H1 (cell line): ENCODE data around the gene USPL1. TPM values are rescaled to one million over a fixed set of nuclear protein-coding genes. Genes with fewer than 3 reads are reported as not detected.

Experiments
- CTCF ChIA-PET: fragments of 300-600 bp; sonication (Branson Sonifier 250); formaldehyde crosslinking; loops from one replicate; lab custom pipeline; 2021; ENCODE audit not compliant: partially characterized antibody; lab: Charles Lee
- POLR2A ChIA-PET: fragments of 300-600 bp; sonication (Branson Sonifier 250); formaldehyde crosslinking; loops from one replicate; lab custom pipeline; 2021; ENCODE audit warnings: inconsistent platforms; ENCODE audit not compliant: partially characterized antibody; lab: Charles Lee
- DNase-seq, 2 experiments: peaks; one replicate each; pipeline versions ENCODE4 v3.0.0 to v3.0.0-alpha.2; 2010 to 2022; ENCODE audit warnings: low spot score in 2 of 2, low read depth in 1 of 2, mixed read lengths in 1 of 2
- FAIRE-seq: peaks from 2 replicates; lab custom pipeline; 2011; peaks lifted over from hg19 to GRCh38; lab: Jason Lieb, UNC
- H2AFZ ChIP-seq: 2 replicates; pipeline ENCODE4 v1.8.1; 2012; ENCODE audit warnings: low read length, inconsistent platforms
- H2AK5ac ChIP-seq: 2 replicates; pipeline ENCODE4 v1.6.1; 2013; ENCODE audit warnings: low read depth, low read length
- H2BK120ac ChIP-seq: replicated peaks from 2 replicates; pipeline ENCODE3; 2013; ENCODE audit warnings: low read depth, low read length, inconsistent platforms
- H2BK12ac ChIP-seq: 2 replicates; pipeline ENCODE4 v1.6.1; 2013; ENCODE audit warnings: low read depth, low read length
- H2BK15ac ChIP-seq: 2 replicates; pipeline ENCODE4 v1.6.1; 2013; ENCODE audit warnings: low read length
- H2BK20ac ChIP-seq: 2 replicates; pipeline ENCODE4 v1.6.1; 2013; ENCODE audit warnings: low read length
- H2BK5ac ChIP-seq: 2 replicates; pipeline ENCODE4 v1.6.1; 2013; ENCODE audit warnings: low read depth, low read length
- H3K14ac ChIP-seq: 2 replicates; pipeline ENCODE4 v1.6.1; 2013; ENCODE audit warnings: inconsistent platforms; ENCODE audit not compliant: insufficient read length
- H3K18ac ChIP-seq: 2 replicates; pipeline ENCODE4 v1.6.1; 2013; ENCODE audit warnings: low read length; ENCODE audit errors: extremely low read depth
- H3K23ac ChIP-seq: 2 replicates; pipeline ENCODE4 v1.6.1; 2013; ENCODE audit warnings: inconsistent platforms; ENCODE audit not compliant: insufficient read length
- H3K23me2 ChIP-seq: 2 replicates; pipeline ENCODE4 v1.6.1; 2013; ENCODE audit warnings: low read depth, low read length
- H3K27ac ChIP-seq: 2 replicates; pipeline ENCODE4 v1.6.1; 2011; ENCODE audit warnings: low read depth, low read length, inconsistent platforms
- H3K27me3 ChIP-seq, 4 experiments: replicated peaks in 1 of 4; 1 replicate in 1 of 4; 2 replicates in 3 of 4; pipeline versions ENCODE4 v1.6.1 to v1.8.1; 2011 to 2013; ENCODE audit warnings: low read length in 3 of 4, mild to moderate bottlenecking in 3 of 4, inconsistent platforms in 2 of 4, mixed read lengths in 2 of 4, moderate library complexity in 1 of 4; ENCODE audit not compliant: control insufficient read depth in 3 of 4, insufficient read depth in 3 of 4; ENCODE audit errors: extremely low read depth in 1 of 4
- H3K36me3 ChIP-seq, 4 experiments: 2 replicates each; pipeline versions ENCODE4 v1.6.1 to v1.8.1; 2011 to 2013; ENCODE audit warnings: mild to moderate bottlenecking in 4 of 4, low read length in 3 of 4, moderate library complexity in 2 of 4, control low read depth in 1 of 4, inconsistent platforms in 1 of 4; ENCODE audit not compliant: insufficient read depth in 4 of 4, control insufficient read depth in 2 of 4
- H3K4ac ChIP-seq: replicated peaks from 2 replicates; pipeline ENCODE3; 2013; ENCODE audit warnings: low read length, low read depth, mixed read lengths, inconsistent platforms; ENCODE audit not compliant: insufficient read length
- H3K4me1 ChIP-seq, 4 experiments: replicated peaks in 1 of 4; 1 replicate in 1 of 4; 2 replicates in 3 of 4; pipeline versions ENCODE4 v1.6.1 to v1.8.1; 2011 to 2013; ENCODE audit warnings: low read length in 3 of 4, inconsistent platforms in 2 of 4, mixed read lengths in 1 of 4; ENCODE audit not compliant: insufficient read depth in 4 of 4, control insufficient read depth in 3 of 4
- H3K4me2 ChIP-seq, 2 experiments: 2 replicates each; pipeline versions ENCODE4 v1.6.1 to v1.8.1; 2011 to 2013; ENCODE audit warnings: low read depth in 2 of 2, low read length in 2 of 2, control low read depth in 1 of 2, inconsistent platforms in 1 of 2, mild to moderate bottlenecking in 1 of 2; ENCODE audit not compliant: insufficient read depth in 1 of 2
- H3K4me3 ChIP-seq, 4 experiments: fragments of 200-600, 300-600 bp in 1 of 4; sonication (generic), shearing (Covaris generic), sonication (Bioruptor Twin) in 1 of 4; 2 replicates each; pipeline versions ENCODE4 v1.5.1 to v1.8.1; 2011 to 2016; ENCODE audit warnings: low read length in 4 of 4, low read depth in 3 of 4, control low read depth in 2 of 4, inconsistent platforms in 2 of 4, mild to moderate bottlenecking in 2 of 4, mixed read lengths in 1 of 4, moderate library complexity in 1 of 4; ENCODE audit not compliant: insufficient read depth in 2 of 4; ENCODE audit errors: extremely low read depth in 1 of 4
- H3K56ac ChIP-seq: replicated peaks from 2 replicates; pipeline ENCODE3; 2013; ENCODE audit warnings: low read depth, mild to moderate bottlenecking, mixed read lengths, low read length, inconsistent platforms; ENCODE audit not compliant: insufficient read length
- H3K79me1 ChIP-seq: 2 replicates; pipeline ENCODE4 v1.6.1; 2013; ENCODE audit warnings: low read depth, low read length, control low read depth
- H3K79me2 ChIP-seq, 2 experiments: 2 replicates each; pipeline versions ENCODE4 v1.6.1 to v1.8.1; 2012 to 2013; ENCODE audit warnings: low read length in 2 of 2, mild to moderate bottlenecking in 2 of 2, inconsistent platforms in 1 of 2; ENCODE audit not compliant: insufficient read depth in 2 of 2, control insufficient read depth in 1 of 2
- H3K9ac ChIP-seq, 4 experiments: replicated peaks in 1 of 4; 1 replicate in 1 of 4; 2 replicates in 3 of 4; pipeline versions ENCODE4 v1.6.1 to v1.8.1; 2011 to 2013; ENCODE audit warnings: low read depth in 3 of 4, low read length in 3 of 4, control low read depth in 2 of 4, mild to moderate bottlenecking in 2 of 4, moderate library complexity in 2 of 4, inconsistent platforms in 1 of 4; ENCODE audit errors: extremely low read depth in 1 of 4
- H3K9me3 ChIP-seq, 2 experiments: 2 replicates each; pipeline versions ENCODE4 v1.6.1 to v1.8.1; 2012 to 2013; ENCODE audit warnings: mild to moderate bottlenecking in 2 of 2, moderate library complexity in 2 of 2, control low read depth in 1 of 2, inconsistent platforms in 1 of 2, low read depth in 1 of 2, low read length in 1 of 2, mixed read lengths in 1 of 2; ENCODE audit not compliant: insufficient read depth in 2 of 2
- H4K20me1 ChIP-seq, 2 experiments: replicated peaks in 1 of 2; 2 replicates each; pipeline versions ENCODE3 to v1.8.1; 2011 to 2013; ENCODE audit warnings: inconsistent platforms in 2 of 2, low read length in 2 of 2, mild to moderate bottlenecking in 1 of 2; ENCODE audit not compliant: insufficient read depth in 2 of 2, control insufficient read depth in 1 of 2
- H4K5ac ChIP-seq: 2 replicates; pipeline ENCODE4 v1.6.1; 2013; ENCODE audit warnings: low read length, low read depth, mixed read lengths, inconsistent platforms; ENCODE audit not compliant: insufficient read length
- H4K8ac ChIP-seq: 2 replicates; pipeline ENCODE4 v1.8.0; 2013; ENCODE audit warnings: mild to moderate bottlenecking, moderate library complexity, low read length, inconsistent platforms; ENCODE audit not compliant: insufficient read depth; ENCODE audit errors: extremely low read depth
- H4K91ac ChIP-seq: replicated peaks from 2 replicates; pipeline ENCODE3; 2013; ENCODE audit warnings: low read length, mixed read lengths, inconsistent platforms; ENCODE audit not compliant: insufficient read length
- BACH1 ChIP-seq: IDR thresholded peaks from 2 replicates; pipeline ENCODE4 v1.6.1; 2012; ENCODE audit warnings: low read length, improper control_type of control experiment
- FOSL1 ChIP-seq: IDR thresholded peaks from 2 replicates; pipeline ENCODE4 v1.6.1; 2011; ENCODE audit warnings: mild to moderate bottlenecking, low read depth, low read length, moderate library complexity; ENCODE audit not compliant: insufficient read depth
- TCF12 ChIP-seq: IDR thresholded peaks from 2 replicates; pipeline ENCODE4 v1.6.1; 2011; ENCODE audit warnings: low read depth, mild to moderate bottlenecking, low read length
- WGBS, 2 experiments: shearing (Covaris generic) in 1 of 2; methylation state at CpG; one replicate each; pipeline versions ENCODE4 v1.1.6 to v1.1.7; 2013 to 2015; ENCODE audit warnings: low lambda C conversion rate in 2 of 2, mixed read lengths in 2 of 2, inconsistent platforms in 1 of 2, low coverage in 1 of 2, missing lambda C conversion rate in 1 of 2; ENCODE audit not compliant: insufficient replicate concordance in 2 of 2, insufficient coverage in 1 of 2, insufficient read length in 1 of 2; ENCODE audit errors: extremely low coverage in 1 of 2, missing lambda C conversion rate in 1 of 2; 5-methylcytosine and 5-hydroxymethylcytosine counted together
- polyA plus RNA-seq, 7 experiments: library from polyadenylated mRNA; depleted of rRNA in 3 of 7; stranded (reverse) in 5 of 7; unstranded in 2 of 7; fragments of >200 nt in 5 of 7; fragments of 200-250 nt in 2 of 7; gene quantifications; 1 replicate in 5 of 7; 2 replicates in 1 of 7; 4 replicates in 1 of 7; pipeline versions ENCODE4 v1.2.1 to v1.2.3, GENCODE V29; 2011 to 2013; ENCODE audit warnings: missing spikeins in 2 of 7, mixed read lengths in 2 of 7
- total RNA-seq: library from RNA; stranded (reverse); fragmentation: NEBNext Ultra II Directional; extraction: Animal tissue kit (Norgen Biotek cat#: 25700); gene quantifications from 2 replicates; pipeline ENCODE4 v1.2.1, GENCODE V29; 2021

The USPL1 gene
- total and polyA plus RNA-seq, 2 of the 8 experiments (the other 6 are each of a cell fraction or from before 2014, with no cell fraction given) = 6.3 to 17.1 TPM

GRCh38 chr13:30704596-30704995, 86.9 kb downstream of the USPL1 start:
- Histone ChIP-seq H3K4me2 (no peak overlapping the region), H2BK5ac (no peak overlapping the region), H3K9ac (no peak overlapping the region), H3K79me2 (no peaks in the 10 kb centered on the region), H3K27ac (no peak overlapping the region), H3K4me1 (no peaks in the 10 kb centered on the region), H3K23ac (no peak overlapping the region), H3K9me3 (no peaks in the 10 kb centered on the region), H2AFZ (no peak overlapping the region), H3K4ac (no peak overlapping the region), H3K18ac (no peak overlapping the region), H3K14ac (no peak overlapping the region), H3K79me1 (no peaks in the 10 kb centered on the region), H3K36me3 (no peaks in the 10 kb centered on the region), H2AK5ac (no peak overlapping the region), H3K23me2 (no peaks in the 10 kb centered on the region), H3K4me3 (no peak overlapping the region), H2BK15ac (no peak overlapping the region), H2BK12ac (no peak overlapping the region), H3K56ac (no peak overlapping the region), H2BK20ac (no peak overlapping the region), H4K8ac (no peak overlapping the region), H3K27me3 (no peaks in the 10 kb centered on the region), H2BK120ac (no peak overlapping the region), H4K5ac (no peak overlapping the region), H4K20me1 (no peaks in the 10 kb centered on the region), H4K91ac (no peak overlapping the region)
- ChIA-PET POLR2A (no interaction called here), CTCF (interaction anchor here (0.6 kb wide), 2 partner anchors 804 to 943 kb away, joined by 3 read pairs; no protein-coding TSS in a partner anchor)
- WGBS, 2 experiments = 87% methylated on average over 6 of the region's 6 CpGs; no CpG with 5 or more reads in 1 of the 2 experiments
- no peak for FAIRE-seq
- no peak for DNase-seq
- no peak for TF ChIP-seq BACH1
- TF ChIP-seq TCF12 = no peak
- no peak for TF ChIP-seq FOSL1
